Naive thymus-derived CD8-positive, alpha-beta T cell (primary cell): ENCODE measurements around the gene KREMEN1. TPM values are rescaled to one million over a fixed set of nuclear protein-coding genes. Genes with fewer than 3 reads are reported as not detected.

Source experiments
- ATAC-seq, 2 donors: fragments of 150-1000 bp; cut with Tn5 transposase in 1 of 2; sonication (Bioruptor Pico), chemical (Tn5 transposase) in 1 of 2; 1 replicate in 1 of 2; 2 replicates in 1 of 2; pipeline ENCODE4 v1.10.0; 2021; ENCODE audit warnings: mild to moderate bottlenecking in 2 of 2, moderate library complexity in 2 of 2
- POLR2A ChIA-PET: fragments of 350-600 bp; sonication (Branson Sonifier 250); formaldehyde crosslinking; loops from one replicate; lab custom pipeline; 2021; ENCODE audit warnings: antibody characterized with exemption; lab: Charles Lee
- DNase-seq, 10 donors: peaks; one replicate each; pipeline versions ENCODE4 v3.0.0 to v3.0.0-alpha.2; 2020 to 2022
- H3K27ac Mint-ChIP-seq, 10 donors: one replicate each; pipeline ENCODE4 v1.8.0; 2020 to 2022; ENCODE audit warnings: mild to moderate bottlenecking in 10 of 10, mixed read lengths in 10 of 10, moderate library complexity in 4 of 10, inconsistent platforms in 1 of 10
- H3K27me3 Mint-ChIP-seq, 5 donors: one replicate each; pipeline ENCODE4 v1.8.0; 2021 to 2022; ENCODE audit warnings: mixed read lengths in 5 of 5
- H3K36me3 Mint-ChIP-seq, 3 donors: one replicate each; pipeline ENCODE4 v1.8.0; 2020 to 2022; ENCODE audit warnings: mixed read lengths in 3 of 3, mild to moderate bottlenecking in 2 of 3, inconsistent platforms in 1 of 3
- H3K4me1 Mint-ChIP-seq, 4 donors: one replicate each; pipeline ENCODE4 v1.8.0; 2021 to 2022; ENCODE audit warnings: mixed read lengths in 4 of 4
- H3K4me3 Mint-ChIP-seq, 10 donors: one replicate each; pipeline ENCODE4 v1.8.0; 2020 to 2022; ENCODE audit warnings: mild to moderate bottlenecking in 10 of 10, mixed read lengths in 10 of 10, moderate library complexity in 6 of 10, inconsistent platforms in 1 of 10
- H3K9me3 Mint-ChIP-seq, 9 donors: one replicate each; pipeline ENCODE4 v1.8.0; 2020 to 2022; ENCODE audit warnings: mixed read lengths in 9 of 9, mild to moderate bottlenecking in 3 of 9, inconsistent platforms in 1 of 9, moderate library complexity in 1 of 9
- polyA plus RNA-seq, 3 donors: library from polyadenylated mRNA; unstranded; fragments of 300-500 nt; fragmentation: Illumina TruSeq; gene quantifications; one replicate each; pipeline ENCODE4 v1.2.3, GENCODE V29; 2021
- total RNA-seq, 8 experiments: library from RNA in 2 of 8; stranded (reverse) in 2 of 8; gene quantifications; one replicate each; pipeline ENCODE4 v1.2.3 and lab custom pipeline; 2021 to 2026

The KREMEN1 gene
- total and polyA plus RNA-seq, 5 experiments from 2014 or later = not detected

DNA sequence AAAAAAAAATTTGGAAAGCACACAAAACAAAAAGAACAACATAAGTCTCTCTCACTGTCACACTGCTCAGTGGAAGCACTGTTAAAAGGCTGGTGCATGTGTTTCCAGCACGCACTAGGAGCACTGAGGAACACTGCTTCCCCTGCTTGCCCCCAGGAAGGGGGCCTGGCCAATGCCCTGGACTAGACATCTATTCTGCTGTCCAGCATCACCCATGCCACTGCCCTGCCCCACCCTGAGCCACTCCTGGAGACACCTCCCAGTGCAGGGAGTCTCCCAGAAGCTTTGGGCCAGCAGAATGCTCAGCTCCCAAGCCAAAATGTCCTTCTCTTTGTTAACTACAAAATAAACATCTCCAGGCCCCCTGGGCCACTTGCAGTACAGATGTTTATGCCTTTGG lies 83.1 kb downstream of the KREMEN1 start:
- Mint-ChIP-seq H3K36me3 (no peaks in the 10 kb centered on the region), H3K27ac (no peak overlapping the region), H3K4me3 (peak overlapping the region in 1 of 10 donors; percentile 29), H3K27me3 (peaks cover 16 to 60% (median 43%) of the 10 kb centered on the region in 5 donors), H3K9me3 (no peaks in the 10 kb centered on the region), H3K4me1 (peaks cover 5 to 14% (median 10%) of the 10 kb centered on the region in 4 donors)
- ATAC-seq = no peak
- POLR2A ChIA-PET = no interaction called here
- DNase-seq = no peak

DNA sequence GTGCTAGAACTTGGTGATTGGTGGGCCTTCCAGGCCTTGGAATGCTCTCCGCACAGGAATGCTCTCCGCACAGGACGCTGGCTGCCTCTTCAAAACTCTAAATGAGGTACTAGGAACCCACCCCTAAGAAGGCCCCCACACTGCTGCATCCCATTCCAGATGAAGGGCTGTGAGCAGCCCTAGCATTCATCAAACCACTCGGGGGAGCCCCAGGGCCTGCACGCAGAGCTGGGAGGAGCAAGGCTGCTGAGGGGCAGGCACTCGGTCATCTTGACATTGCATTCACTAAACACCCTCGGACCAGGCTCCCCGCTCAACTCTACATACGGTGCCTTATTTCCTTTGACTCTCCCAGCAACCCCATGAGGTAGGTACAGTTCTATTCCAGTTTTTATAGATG lies 83.7 kb downstream of the KREMEN1 start:
- Mint-ChIP-seq H3K36me3 (no peaks in the 10 kb centered on the region), H3K9me3 (no peaks in the 10 kb centered on the region), H3K4me1 (peaks cover 5 to 14% (median 10%) of the 10 kb centered on the region in 4 donors), H3K27me3 (peaks cover 16 to 60% (median 43%) of the 10 kb centered on the region in 5 donors), H3K27ac (no peak overlapping the region), H3K4me3 (no peak overlapping the region)
- POLR2A ChIA-PET = no interaction called here
- ATAC-seq (no peak), DNase-seq (no peak)

DNA sequence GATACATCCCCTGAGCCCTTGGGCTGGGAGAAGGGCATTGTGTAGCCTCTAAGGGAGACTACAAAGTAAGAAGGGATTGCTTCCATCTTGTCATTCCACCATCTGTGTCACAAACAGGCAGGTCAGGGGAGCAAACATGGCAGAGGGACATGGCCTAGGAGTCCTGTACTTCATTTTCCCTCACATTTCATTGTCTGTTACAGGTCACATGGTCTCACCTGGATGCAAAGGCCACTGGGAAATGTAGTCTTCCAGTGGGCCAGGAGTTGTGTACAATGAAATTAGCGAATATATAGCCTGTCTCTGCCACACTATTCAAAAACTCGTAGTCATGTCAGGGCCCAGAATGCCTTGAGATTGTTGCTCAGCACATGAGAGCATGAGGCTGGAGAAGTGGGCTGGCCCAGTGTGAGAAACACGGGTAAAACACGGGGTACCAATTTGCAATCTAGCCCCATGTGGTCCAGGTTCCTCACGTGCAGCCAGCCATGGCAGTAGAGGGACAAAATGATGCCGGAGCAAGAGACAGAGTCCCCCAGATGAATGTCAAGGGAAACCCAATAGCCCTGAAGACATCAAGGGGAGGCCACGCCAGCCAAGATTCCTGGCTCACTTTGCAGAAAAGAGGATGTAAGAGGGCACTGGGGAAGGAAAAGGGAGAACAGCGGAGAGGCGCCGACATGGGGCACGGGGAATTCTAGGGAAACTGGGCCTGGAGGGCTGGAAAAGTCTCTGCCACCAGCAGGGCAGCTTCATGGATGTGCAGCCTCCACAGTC lies 85.1 kb downstream of the KREMEN1 start:
- no peaks in the 10 kb centered on the region for H3K9me3 Mint-ChIP-seq
- ATAC-seq (no peak), DNase-seq (no peak)
- no peak overlapping the region for H3K4me3 Mint-ChIP-seq
- H3K36me3 Mint-ChIP-seq = no peaks in the 10 kb centered on the region
- POLR2A ChIA-PET = no interaction called here
- H3K4me1 Mint-ChIP-seq = peaks cover 5 to 10% (median 10%) of the 10 kb centered on the region in 4 donors
- peaks cover 13 to 50% (median 45%) of the 10 kb centered on the region in 5 donors for H3K27me3 Mint-ChIP-seq
- no peak overlapping the region for H3K27ac Mint-ChIP-seq

DNA sequence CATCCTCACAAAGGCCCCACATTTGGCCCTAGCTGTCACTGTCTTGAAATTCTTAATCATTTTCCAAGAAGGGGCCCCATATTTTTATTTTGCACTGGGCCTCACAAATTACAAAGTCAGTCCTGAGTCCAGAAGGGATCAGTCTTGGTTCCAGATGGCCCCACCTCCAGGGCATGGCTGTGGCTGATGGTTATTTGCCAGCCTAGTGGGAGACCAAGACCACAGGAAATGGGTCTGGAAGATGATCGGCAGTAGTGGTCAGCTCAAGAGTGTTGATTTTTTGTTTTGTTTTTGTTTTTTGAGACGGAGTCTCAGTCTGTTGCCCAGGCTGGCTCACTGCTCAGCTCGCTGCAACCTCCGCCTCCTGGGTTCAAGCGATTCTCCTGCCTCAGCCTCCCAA lies 85.7 kb downstream of the KREMEN1 start:
- no peak overlapping the region for H3K27ac Mint-ChIP-seq
- no peak overlapping the region for H3K4me3 Mint-ChIP-seq
- DNase-seq (no peak), ATAC-seq (no peak)
- no peaks in the 10 kb centered on the region for H3K9me3 Mint-ChIP-seq
- H3K27me3 Mint-ChIP-seq = peaks cover 13 to 46% (median 43%) of the 10 kb centered on the region in 5 donors
- POLR2A ChIA-PET = no interaction called here
- H3K4me1 Mint-ChIP-seq = peaks cover 5 to 10% (median 8%) of the 10 kb centered on the region in 4 donors
- H3K36me3 Mint-ChIP-seq = no peaks in the 10 kb centered on the region

DNA sequence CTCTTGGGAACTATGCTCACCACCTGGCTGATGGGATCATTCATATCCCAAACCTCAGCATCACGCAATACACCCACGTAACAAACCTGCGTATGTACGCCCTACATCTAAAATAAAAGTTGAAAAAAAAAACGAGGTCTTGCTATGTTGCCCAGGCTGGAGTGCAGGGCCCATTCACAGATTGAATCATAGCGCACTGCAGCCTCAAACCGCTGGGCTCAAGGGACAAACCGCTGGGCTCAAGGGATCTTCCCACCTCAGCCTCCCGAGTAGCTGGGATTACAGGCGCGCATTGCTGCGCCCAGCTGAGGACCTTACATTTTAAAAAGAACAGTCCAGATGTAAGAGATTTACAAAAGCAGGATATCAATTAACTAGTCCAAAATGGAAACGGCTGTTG lies 91.0 kb downstream of the KREMEN1 start:
- Mint-ChIP-seq H3K27me3 (peaks cover 11 to 33% (median 24%) of the 10 kb centered on the region in 5 donors), H3K4me1 (peaks cover 9 to 27% (median 19%) of the 10 kb centered on the region in 4 donors), H3K27ac (no peak overlapping the region), H3K36me3 (no peaks in the 10 kb centered on the region), H3K9me3 (no peaks in the 10 kb centered on the region), H3K4me3 (no peak overlapping the region)
- no peak for ATAC-seq
- no peak for DNase-seq
- POLR2A ChIA-PET = no interaction called here

DNA sequence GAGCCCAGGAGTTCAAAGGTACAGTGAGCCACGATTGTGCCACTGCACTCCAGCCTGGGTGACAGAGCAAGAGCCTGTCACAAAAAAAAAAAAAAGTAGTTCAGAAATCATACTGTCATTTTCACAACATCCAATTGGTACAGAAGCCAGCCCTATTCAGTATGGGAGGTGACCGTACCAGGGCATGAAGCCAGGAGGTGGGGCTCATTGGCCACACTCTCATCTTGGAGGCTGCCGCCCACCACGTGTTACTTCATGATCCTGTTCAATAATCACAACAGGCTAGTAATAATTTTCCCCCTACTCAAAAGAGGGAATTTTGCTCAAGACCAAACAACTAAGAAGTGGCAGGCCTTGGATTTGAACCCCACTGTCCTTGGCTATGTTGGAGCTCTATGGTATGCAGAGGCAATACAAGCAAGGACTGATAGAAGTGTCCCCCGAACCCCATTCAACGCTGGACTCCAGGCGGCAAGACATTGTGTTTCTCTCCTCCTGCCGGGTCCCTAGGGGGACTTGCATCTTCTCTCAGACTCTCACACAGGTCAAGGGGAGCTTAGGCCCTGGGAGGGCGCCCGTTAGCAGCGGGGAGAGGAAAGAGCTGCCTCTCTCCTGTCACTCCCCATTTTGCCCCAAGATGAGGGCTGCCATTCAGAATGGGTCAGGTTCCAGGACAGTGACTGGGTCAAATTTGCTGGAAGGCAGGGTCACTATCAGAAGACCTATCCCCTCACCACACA lies 92.7 kb downstream of the KREMEN1 start:
- Mint-ChIP-seq H3K27ac (no peak overlapping the region), H3K27me3 (peaks cover 8 to 29% (median 19%) of the 10 kb centered on the region in 5 donors), H3K4me3 (peak overlapping the region in 1 of 10 donors; percentile 75), H3K4me1 (peaks cover 9 to 27% (median 19%) of the 10 kb centered on the region in 4 donors), H3K36me3 (no peaks in the 10 kb centered on the region), H3K9me3 (no peaks in the 10 kb centered on the region)
- ATAC-seq (no peak), DNase-seq (no peak)
- POLR2A ChIA-PET = no interaction called here

DNA sequence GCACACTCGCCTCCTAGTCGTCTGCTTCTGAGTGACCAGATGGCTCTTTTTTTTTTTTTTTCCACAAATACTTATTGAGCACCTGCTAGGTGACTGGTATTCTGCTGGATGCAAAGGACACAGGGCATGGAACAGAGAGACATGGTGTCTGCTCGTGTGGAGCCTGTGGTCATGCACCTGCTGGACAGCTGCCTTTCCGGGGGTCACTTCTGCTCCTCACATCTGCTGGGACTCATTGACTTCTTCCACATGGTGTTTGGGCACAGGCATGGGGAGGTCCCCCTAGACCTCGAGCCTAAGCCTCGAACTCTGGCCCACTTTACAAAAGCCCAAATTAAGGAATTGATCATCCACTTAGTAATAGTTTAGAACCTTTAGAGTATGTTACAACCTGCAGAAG lies 93.3 kb downstream of the KREMEN1 start:
- H3K27ac Mint-ChIP-seq = no peak overlapping the region
- POLR2A ChIA-PET = no interaction called here
- DNase-seq (no peak), ATAC-seq (no peak)
- H3K4me1 Mint-ChIP-seq = peaks cover 9 to 27% (median 19%) of the 10 kb centered on the region in 4 donors
- H3K4me3 Mint-ChIP-seq = peak overlapping the region in 5 of 10 donors; percentile 0 to 75 (median 28)
- H3K9me3 Mint-ChIP-seq = peaks cover 0 to 1% (median 0%) of the 10 kb centered on the region in 9 donors
- no peaks in the 10 kb centered on the region for H3K36me3 Mint-ChIP-seq
- peaks cover 5 to 29% (median 15%) of the 10 kb centered on the region in 5 donors for H3K27me3 Mint-ChIP-seq

DNA sequence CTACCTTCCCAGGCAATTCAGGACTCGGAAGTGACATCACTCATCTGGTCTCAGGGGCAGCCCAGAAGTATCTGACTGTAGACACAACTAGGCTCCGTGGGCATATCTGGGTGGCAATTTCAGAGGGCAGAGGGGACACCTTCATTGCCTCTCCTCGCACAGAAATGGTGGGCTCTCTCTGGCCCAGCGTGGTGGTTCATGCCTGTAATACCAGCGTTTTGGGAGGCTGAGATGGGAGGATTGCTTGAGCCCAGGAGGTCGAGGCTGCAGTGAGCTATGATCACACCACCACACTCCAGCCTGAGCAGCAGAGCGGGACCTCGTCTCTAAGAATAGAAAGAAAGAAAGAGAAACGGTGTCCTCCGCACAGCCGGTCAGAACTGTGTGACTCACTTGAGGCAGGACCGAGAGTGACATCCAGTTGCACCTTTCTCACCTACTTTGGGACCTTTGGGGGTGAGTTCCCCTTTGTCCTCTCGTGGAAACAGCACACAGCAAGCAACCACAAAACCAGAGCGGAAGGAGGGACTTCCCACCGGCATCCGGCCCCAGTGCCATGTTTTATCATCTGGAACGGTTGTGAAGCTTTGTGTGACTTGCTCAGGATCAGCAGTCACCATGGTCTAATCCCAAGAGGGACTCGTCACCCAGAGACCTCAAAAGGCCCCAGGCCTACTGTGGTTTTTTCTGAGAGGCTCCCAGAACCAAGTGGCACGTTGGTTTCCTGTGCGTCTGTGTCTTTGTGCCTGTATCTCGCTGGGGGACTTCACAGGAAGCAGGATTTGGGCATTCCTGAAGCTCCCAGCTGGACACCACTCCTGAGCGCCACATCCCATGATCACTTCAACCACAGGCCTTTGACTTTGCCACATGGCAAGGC lies 94.4 kb downstream of the KREMEN1 start:
- ATAC-seq = peak; percentile 76 to 86
- Mint-ChIP-seq H3K9me3 (peaks cover 0 to 6% (median 0%) of the 10 kb centered on the region in 9 donors), H3K27ac (peak overlapping the region in 4 of 10 donors; percentile 27 to 77 (median 50)), H3K27me3 (peaks cover 5 to 26% (median 13%) of the 10 kb centered on the region in 5 donors), H3K4me1 (peaks cover 9 to 27% (median 19%) of the 10 kb centered on the region in 4 donors), H3K36me3 (no peaks in the 10 kb centered on the region), H3K4me3 (peak overlapping the region in 8 of 10 donors; percentile 42 to 72 (median 52))
- POLR2A ChIA-PET = interaction anchor here (0.6 kb wide), 1 partner anchor 53 kb away, joined by 4 read pairs; no protein-coding TSS in a partner anchor
- peak in 8 of 10 donors; percentile 3 to 69 (median 23) for DNase-seq

DNA sequence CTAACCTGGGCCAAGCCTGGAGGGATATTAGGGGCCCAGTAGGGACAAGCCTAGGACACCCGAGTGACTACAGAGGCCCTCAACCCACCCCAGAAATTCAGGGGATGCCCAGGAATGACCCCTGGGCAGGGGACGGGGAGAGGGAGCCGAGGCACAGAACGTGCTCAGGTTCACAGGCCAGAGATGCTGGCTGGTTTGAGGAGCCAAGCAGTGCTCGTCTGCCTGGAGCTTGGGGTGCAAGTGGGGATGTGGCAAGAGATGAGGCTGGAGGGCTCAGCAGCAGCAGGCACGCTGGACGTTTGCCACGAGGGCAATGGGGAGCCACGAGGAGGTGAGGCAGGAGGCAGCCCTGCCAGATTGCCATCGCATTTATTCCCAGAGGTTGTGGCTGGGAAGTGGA lies 98.9 kb downstream of the KREMEN1 start:
- ATAC-seq (no peak), DNase-seq (no peak)
- Mint-ChIP-seq H3K27me3 (peaks cover under 1 to 11% (median 5%) of the 10 kb centered on the region in 5 donors), H3K36me3 (peaks cover 0 to 17% (median 0%) of the 10 kb centered on the region in 3 donors), H3K4me3 (no peak overlapping the region), H3K4me1 (peaks cover 6 to 16% (median 10%) of the 10 kb centered on the region in 4 donors), H3K27ac (no peak overlapping the region), H3K9me3 (peaks cover 4 to 36% (median 20%) of the 10 kb centered on the region in 9 donors)
- POLR2A ChIA-PET = no interaction called here

DNA sequence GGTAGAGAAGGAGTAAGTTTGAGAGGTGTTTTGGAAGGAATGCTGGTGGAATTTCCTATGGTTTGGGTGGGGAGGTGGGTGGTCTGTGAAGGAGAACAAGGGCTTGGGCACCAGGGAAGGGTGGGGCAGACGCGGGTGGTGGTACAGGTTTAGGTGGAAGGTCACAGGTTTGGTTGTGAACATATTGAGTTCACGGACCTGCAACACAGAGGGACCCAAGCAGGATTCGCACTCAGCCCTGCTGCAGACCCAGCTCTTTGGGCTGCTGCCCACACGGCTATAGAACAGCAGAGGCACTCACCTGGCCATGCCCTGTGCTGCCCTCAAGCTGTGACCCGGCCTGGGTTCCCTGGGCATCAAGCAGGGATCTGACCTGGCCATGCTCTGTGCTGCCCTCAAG lies 99.4 kb downstream of the KREMEN1 start:
- peaks cover 0 to 19% (median 0%) of the 10 kb centered on the region in 3 donors for H3K36me3 Mint-ChIP-seq
- peaks cover 2 to 11% (median 5%) of the 10 kb centered on the region in 4 donors for H3K4me1 Mint-ChIP-seq
- no peak overlapping the region for H3K4me3 Mint-ChIP-seq
- ATAC-seq = no peak
- peaks cover 0 to 8% (median 3%) of the 10 kb centered on the region in 5 donors for H3K27me3 Mint-ChIP-seq
- H3K27ac Mint-ChIP-seq = no peak overlapping the region
- POLR2A ChIA-PET = no interaction called here
- no peak for DNase-seq
- H3K9me3 Mint-ChIP-seq = peaks cover 4 to 38% (median 20%) of the 10 kb centered on the region in 9 donors

DNA sequence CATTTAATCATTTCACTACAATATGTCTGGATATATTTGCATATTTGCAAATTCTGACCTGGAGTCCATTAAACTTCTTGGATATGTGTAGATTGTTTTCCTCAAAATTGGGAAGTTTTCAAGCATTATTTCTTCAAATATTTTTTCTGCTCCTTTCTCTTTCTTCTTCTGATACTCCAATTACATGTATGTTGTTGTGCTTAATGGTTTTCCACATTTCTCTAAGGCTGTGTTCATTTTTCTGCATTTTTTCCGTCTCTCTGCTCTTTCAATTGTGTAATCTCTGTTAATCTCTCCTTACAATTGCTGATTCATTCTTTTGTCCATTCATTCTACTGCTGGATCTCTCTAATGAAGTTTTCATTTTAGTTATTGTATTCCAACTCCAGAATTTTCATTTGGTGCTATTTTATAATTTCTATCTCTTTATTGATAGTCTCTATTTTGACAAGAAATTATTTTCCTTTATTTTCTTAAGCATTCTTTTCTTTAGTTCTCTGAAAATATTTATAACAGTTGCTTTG lies 102.5 kb downstream of the KREMEN1 start:
- peaks cover 0 to 19% (median 0%) of the 10 kb centered on the region in 3 donors for H3K36me3 Mint-ChIP-seq
- ATAC-seq (no peak), DNase-seq (no peak)
- no peaks in the 10 kb centered on the region for H3K4me1 Mint-ChIP-seq
- H3K27me3 Mint-ChIP-seq = peaks cover 0 to 6% (median 3%) of the 10 kb centered on the region in 5 donors
- POLR2A ChIA-PET = no interaction called here
- peaks cover 4 to 38% (median 20%) of the 10 kb centered on the region in 9 donors for H3K9me3 Mint-ChIP-seq
- no peak overlapping the region for H3K27ac Mint-ChIP-seq
- H3K4me3 Mint-ChIP-seq = no peak overlapping the region
